GM19238 (cell line): ENCODE data around the gene SRPK1.

Source experiments
- DNase-seq: peaks from one replicate; pipeline ENCODE4 v3.0.0; 2011; ENCODE audit warnings: low spot score; ENCODE audit not compliant: insufficient read length

The SRPK1 gene

GRCh38 chr6:35824552-35825192 is 96.2 kb downstream of the SRPK1 start:
- DNase-seq: no peak

- DNase-seq: no peak
Measured at GRCh38 chr6:35823601-35824000, 97.3 kb downstream of the SRPK1 start.

DNA sequence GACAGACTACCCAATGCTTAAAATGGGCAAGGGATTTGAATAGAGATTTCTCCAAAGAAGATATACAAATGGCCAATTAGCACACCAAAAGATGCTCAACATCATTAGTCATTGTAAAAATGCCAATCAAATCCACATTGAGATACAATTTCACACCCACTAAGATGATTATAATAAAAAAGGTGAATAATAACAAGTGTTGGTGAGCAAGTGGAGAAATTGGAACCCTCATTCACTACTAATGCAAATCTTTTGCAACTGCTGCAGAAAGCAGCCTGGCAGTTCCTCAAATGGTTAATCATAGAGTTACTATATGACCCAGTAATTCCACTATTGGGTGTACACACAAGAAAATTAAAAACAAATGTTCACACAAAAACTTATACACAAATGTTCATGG is 103.4 kb downstream of the SRPK1 start:
- no peak for DNase-seq

- DNase-seq: no peak
Measured at GRCh38 chr6:35811699-35811995, 109.3 kb downstream of the SRPK1 start.

GRCh38 chr6:35810971-35811698 is 109.8 kb downstream of the SRPK1 start:
- no peak for DNase-seq

- no peak for DNase-seq
Measured at GRCh38 chr6:35809809-35810208, 111.1 kb downstream of the SRPK1 start.

- DNase-seq: no peak
Measured at GRCh38 chr6:35808688-35809087, 112.2 kb downstream of the SRPK1 start.

- DNase-seq: peak; percentile 65
Measured at GRCh38 chr6:35804996-35805736, 115.7 kb downstream of the SRPK1 start, which contains the start of gene LHFPL5. Gene LHFPL5 (plus strand): TSS chr6:35805352. CDS start chr6:35805671, 319 bp downstream.

DNA sequence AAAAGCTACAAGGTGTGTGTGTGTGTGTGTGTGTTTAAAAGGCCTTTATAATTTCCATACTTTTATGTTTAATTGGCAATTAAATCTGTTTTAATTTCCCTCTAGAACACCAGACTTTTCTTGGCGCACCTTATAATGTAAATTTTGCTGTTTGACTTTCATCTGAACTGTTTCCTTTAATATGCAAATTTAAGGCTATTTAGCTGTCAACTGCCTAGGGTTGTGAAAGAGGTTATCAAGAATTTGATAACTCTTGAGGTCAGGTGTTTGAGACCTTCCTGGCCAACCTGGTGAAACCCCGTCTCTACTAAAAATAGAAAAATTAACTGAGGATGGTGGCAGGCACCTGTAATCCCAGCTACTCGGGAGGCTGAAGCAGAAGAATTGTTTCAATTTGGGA is 119.8 kb downstream of the SRPK1 start:
- no peak for DNase-seq

- DNase-seq: no peak
Measured at GRCh38 chr6:35798706-35799105, 122.2 kb downstream of the SRPK1 start.

DNA sequence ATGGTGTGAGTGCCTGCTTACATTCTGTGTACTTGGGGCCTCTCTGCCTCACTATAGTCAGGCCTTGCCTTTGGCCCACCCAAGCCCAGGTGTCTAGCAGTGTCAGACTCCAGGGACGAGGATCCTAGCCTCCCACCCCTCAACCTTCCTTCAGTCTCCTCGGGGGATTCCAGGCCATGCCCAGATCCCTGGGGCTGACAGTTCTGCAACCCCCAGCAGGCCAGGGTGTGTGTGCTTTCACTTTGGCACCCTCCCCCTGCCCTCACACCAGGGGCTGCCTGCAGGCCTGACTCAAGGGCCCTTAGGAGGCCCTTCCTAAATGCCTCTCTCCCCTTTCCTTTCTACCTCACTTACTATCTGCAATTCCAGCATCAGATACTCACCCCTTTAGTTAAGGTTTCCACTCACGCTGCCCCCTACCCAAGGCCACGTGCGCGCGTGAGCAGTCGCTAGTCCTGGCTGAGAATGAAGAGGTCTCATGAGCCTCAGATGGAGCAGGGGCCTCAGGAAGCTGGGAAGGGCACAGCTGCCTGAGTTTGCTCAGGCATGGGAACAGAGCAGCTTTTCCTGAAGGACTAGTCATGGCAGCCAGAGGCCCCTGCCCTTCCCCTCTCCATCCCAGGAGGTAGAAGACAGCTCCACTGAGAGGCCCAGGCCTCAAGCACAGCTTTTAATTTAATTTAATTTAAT is 122.9 kb downstream of the SRPK1 start:
- DNase-seq: no peak

DNA sequence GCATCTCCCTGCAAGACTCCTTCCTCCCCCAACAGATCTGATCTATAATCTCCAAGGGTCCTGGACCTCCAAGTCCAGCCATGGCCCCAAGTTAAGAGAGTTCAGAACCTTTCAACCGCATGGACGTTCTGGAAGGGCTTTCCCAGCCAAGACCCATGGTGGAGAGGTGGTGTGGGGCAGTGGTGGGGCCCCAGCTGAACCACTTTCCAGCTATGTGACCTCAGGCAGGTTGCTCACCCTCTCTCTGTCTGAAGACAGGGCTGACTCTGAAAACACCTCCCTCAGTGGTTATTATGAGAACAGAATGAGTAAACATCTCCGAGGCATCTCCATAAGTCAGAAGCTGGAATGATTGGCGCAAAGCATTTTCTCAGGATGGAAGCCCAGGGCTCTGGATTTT is 124.7 kb downstream of the SRPK1 start:
- no peak for DNase-seq

DNA sequence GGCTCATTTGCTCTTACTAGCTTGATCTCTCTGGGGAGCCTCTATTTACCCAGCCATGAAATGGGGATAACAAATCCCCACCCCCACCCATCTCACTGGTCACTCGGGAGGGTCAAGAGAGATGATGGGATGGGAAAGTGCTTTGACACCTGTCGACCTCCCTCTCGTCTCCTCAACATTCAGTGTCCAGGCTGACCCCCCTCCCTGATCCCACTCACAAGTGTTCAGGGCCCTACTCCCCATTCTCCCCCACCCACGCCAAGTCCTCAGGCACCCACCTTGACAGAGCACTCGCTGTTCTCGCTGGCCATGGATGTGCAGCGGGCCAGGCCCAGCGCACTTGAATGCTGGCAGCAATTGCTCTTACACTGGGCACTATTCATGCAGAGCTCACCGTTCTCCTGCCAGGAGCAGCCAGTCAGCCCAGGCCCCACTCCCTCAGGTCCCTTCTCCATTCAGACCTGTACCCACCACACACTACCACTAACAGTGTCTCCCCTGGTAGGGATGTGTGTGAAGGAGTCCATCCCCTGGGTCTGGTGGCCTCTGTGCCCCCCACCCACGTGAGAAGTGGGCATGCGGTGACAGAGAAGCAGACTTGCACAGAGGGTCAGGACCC is 125.3 kb downstream of the SRPK1 start:
- no peak for DNase-seq

DNA sequence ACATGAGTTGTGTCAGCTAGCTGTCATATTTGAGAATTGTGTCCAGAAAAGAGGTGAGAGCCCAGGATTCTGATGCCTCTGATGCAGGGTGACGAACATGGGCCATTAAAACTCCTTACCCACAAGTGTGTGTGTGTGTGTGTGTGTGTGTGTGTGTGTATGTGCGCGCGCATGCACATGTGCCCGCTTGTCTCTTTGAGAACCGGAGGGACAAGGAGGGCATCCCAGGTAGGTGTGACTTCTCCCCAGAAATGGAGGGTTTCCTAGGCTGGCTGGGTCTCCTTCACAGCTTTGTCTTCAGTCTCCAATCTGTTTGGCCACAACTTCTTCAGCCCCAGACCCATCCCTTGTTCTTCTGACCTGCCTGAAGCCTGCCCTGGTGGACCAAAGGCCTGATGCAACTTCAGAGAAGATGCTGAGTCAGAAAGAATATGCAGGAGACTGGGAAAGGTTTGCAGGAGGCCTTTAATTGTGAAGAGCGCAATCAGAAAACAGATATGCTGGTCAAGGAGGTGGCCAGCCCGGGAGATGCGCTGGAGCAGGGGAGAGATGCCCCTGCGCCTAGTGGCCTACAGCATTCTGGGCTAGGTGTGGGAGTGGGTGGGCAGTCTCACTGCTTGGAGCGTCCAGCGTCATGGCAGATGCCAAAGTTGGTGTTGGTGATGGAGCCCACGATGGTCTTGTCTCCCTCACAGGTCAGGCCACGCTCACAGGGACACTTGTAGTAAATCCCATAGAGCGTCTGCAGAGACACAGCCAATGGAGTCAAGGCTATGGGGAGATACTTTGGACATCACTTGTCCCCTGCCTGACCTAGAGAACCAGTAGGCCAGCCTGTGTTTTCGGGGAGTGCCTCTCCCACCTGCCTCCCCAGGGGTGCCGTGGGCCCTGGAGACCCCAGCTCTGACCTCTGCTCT is 126.1 kb downstream of the SRPK1 start:
- no peak for DNase-seq

GRCh38 chr6:35790683-35791082 is 130.2 kb downstream of the SRPK1 start:
- no peak for DNase-seq

DNA sequence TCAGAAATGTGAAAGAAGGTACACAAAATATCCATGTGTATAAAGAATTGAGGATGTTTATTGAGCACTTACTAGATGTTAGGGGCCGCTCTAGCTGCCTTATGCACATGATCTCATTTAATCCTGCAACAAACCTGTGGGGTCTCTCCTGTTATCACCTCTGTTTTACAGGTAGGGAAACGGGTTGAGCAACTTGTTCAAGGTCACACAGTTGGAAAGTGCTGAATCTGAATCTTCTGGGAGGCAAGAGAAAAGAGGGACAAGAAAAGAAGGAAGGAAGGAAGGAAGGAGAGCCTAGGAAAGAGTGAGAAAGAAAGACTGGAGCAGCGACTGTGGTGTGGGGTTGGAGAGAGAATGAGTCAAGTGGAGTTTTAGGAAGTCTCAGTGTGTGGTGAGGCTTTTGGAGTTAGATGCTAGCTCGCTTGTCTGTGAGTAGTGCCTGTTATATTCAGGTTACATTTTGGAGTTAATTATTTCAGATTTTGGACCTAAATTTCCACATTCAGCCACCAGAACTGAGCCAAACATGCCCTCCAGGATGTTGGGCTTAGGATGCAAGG is 132.4 kb downstream of the SRPK1 start:
- DNase-seq: no peak

DNA sequence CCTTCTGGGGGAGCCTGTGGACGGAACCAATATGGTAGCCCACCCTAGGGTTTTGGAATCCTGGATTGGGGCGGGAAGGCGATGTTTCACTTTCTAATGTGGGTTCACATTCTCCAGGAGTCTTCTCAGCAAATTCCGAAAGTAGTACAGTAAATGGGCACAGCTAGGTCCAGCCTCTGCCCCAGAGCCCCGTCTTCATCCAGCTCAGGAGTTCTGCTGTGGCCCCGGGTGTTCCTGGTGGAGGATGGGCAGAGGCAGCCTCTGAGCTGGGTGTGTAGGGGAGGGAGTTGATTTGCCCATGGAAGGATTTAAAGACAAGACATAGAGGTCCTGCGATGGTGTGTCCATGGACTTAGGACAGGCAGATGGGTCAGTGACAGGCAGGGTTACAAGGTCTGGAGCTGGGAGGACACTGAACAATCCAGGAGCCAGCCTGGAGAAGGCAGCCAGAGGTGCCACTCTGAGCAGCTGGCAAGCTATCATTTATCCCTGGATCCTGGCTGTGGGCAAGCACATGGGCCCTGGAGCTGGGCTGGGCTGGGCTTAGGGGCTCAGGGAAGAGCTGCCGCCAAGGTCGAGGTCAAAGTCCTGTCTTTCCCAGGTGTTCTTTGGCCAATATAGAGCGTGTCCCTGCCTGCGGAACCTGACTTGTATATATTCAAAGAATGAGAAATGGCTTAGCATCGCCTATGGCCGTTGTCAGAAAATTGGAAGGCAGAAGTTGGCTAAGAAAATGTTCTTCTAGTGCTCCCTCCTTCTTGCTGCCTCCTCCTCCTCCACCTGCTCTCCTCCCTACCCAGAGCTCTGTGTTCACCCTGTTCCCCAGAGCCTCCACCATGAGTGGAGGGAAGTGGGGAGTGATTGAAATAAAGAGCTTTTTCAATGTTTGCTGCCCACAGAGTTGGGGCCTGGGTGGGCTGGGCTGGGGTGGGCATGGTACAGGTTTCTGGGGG is 133.4 kb downstream of the SRPK1 start:
- DNase-seq: no peak

GRCh38 chr6:35786810-35787209 is 134.1 kb downstream of the SRPK1 start:
- DNase-seq: no peak

GRCh38 chr6:35786272-35786671 is 134.6 kb downstream of the SRPK1 start:
- DNase-seq: no peak
